GM23338 (cell line): ENCODE data around the gene PARVG. TPM values are rescaled to one million over a fixed set of nuclear protein-coding genes. Genes with fewer than 3 reads are reported as not detected.

Experiments
- ATAC-seq: fragments of 200-7000 bp; cut with Tn5 transposase; 3 replicates; pipeline ENCODE4 v1.9.1; 2020
- DNase-seq: peaks from one replicate; pipeline ENCODE4 v3.0.0-alpha.2; 2015; ENCODE audit warnings: low spot score
- H2AFZ ChIP-seq: fragments of 200-600 bp; sonication (generic); 2 replicates; pipeline ENCODE4 v1.8.0; 2016; ENCODE audit warnings: antibody characterized with exemption, mild to moderate bottlenecking, moderate library complexity
- H3F3A ChIP-seq: fragments of 200-600 bp; sonication (generic); replicated peaks from 2 replicates; pipeline ENCODE4 v1.8.0; 2017; ENCODE audit warnings: antibody characterized with exemption, mixed run types, low read depth
- H3K27ac ChIP-seq: fragments of 200-600 bp; sonication (generic); 2 replicates; pipeline ENCODE4 v1.6.1; 2016; ENCODE audit warnings: low read depth
- H3K27me3 ChIP-seq: fragments of 200-600 bp; sonication (generic); 2 replicates; pipeline ENCODE4 v1.8.0; 2016; ENCODE audit warnings: mild to moderate bottlenecking, mixed run types, moderate library complexity; ENCODE audit not compliant: insufficient read depth
- H3K36me3 ChIP-seq: fragments of 200-600 bp; sonication (generic); 2 replicates; pipeline ENCODE4 v1.8.0; 2016; ENCODE audit warnings: mild to moderate bottlenecking; ENCODE audit not compliant: insufficient read depth
- H3K4me1 ChIP-seq: fragments of 200-600 bp; sonication (generic); 2 replicates; pipeline ENCODE4 v1.8.0; 2016; ENCODE audit warnings: mild to moderate bottlenecking, moderate library complexity; ENCODE audit not compliant: insufficient read depth
- H3K4me2 ChIP-seq: fragments of 200-600 bp; sonication (generic); 2 replicates; pipeline ENCODE4 v1.7.1; 2017; ENCODE audit warnings: mixed run types
- H3K4me3 ChIP-seq: fragments of 200-600 bp; sonication (generic); 2 replicates; pipeline ENCODE4 v1.6.1; 2016; ENCODE audit warnings: mixed run types
- H3K79me2 ChIP-seq: fragments of 200-600 bp; sonication (generic); replicated peaks from 2 replicates; pipeline ENCODE4 v1.8.0; 2017; ENCODE audit warnings: mild to moderate bottlenecking; ENCODE audit not compliant: insufficient read depth
- H3K9me2 ChIP-seq: fragments of 200-600 bp; sonication (generic); 2 replicates; pipeline ENCODE4 v1.8.0; 2017; ENCODE audit not compliant: insufficient read depth
- H4K20me1 ChIP-seq: fragments of 200-600 bp; sonication (generic); replicated peaks from 2 replicates; pipeline ENCODE4 v1.8.0; 2017; ENCODE audit warnings: mild to moderate bottlenecking; ENCODE audit not compliant: insufficient read depth
- H3K27ac Mint-ChIP-seq: 2 replicates; pipeline ENCODE4 v1.8.0; 2020; ENCODE audit warnings: inconsistent platforms, mild to moderate bottlenecking, moderate library complexity, mixed read lengths
- H3K27me3 Mint-ChIP-seq: 3 replicates; pipeline ENCODE4 v1.8.0; 2022; ENCODE audit warnings: low read depth, mild to moderate bottlenecking, moderate library complexity, mixed read lengths, inconsistent platforms; ENCODE audit not compliant: insufficient read depth, poor library complexity
- H3K36me3 Mint-ChIP-seq: 3 replicates; pipeline ENCODE4 v1.8.0; 2021; ENCODE audit warnings: low read depth, mild to moderate bottlenecking, inconsistent platforms, moderate library complexity, mixed read lengths
- H3K4me1 Mint-ChIP-seq: 3 replicates; pipeline ENCODE4 v1.8.0; 2020; ENCODE audit warnings: mild to moderate bottlenecking, inconsistent platforms, mixed read lengths
- H3K4me3 Mint-ChIP-seq: 3 replicates; pipeline ENCODE4 v1.8.0; 2021; ENCODE audit warnings: moderate library complexity, mild to moderate bottlenecking, inconsistent platforms, mixed read lengths
- H3K9me3 Mint-ChIP-seq: 3 replicates; pipeline ENCODE4 v1.8.0; 2020; ENCODE audit warnings: moderate library complexity, mild to moderate bottlenecking, inconsistent platforms, mixed read lengths
- CREB1 ChIP-seq: fragments of 250-450 bp; sonication (Bioruptor Pico); IDR thresholded peaks from 2 replicates; pipeline ENCODE4 v1.5.0; 2020; ENCODE audit warnings: low read depth, mild to moderate bottlenecking, moderate library complexity
- ETS1 ChIP-seq: IDR thresholded peaks from 2 replicates; pipeline ENCODE4 v1.6.1; 2016; ENCODE audit warnings: antibody characterized with exemption
- EZH2phosphoT487 ChIP-seq: fragments of 200-600 bp; sonication (generic); IDR thresholded peaks from one replicate; pipeline ENCODE4 v1.8.1; 2018; ENCODE audit warnings: antibody characterized with exemption; ENCODE audit not compliant: unreplicated experiment
- NANOG ChIP-seq: IDR thresholded peaks from 2 replicates; pipeline ENCODE4 v1.6.1; 2016; ENCODE audit warnings: antibody characterized with exemption, borderline replicate concordance
- POLR2AphosphoS5 ChIP-seq: IDR thresholded peaks from 2 replicates; pipeline ENCODE4 v1.6.1; 2016; ENCODE audit warnings: antibody characterized with exemption, low read depth
- REST ChIP-seq: IDR thresholded peaks from one replicate; pipeline ENCODE4 v1.6.1; 2018; ENCODE audit warnings: antibody characterized with exemption; ENCODE audit not compliant: unreplicated experiment
- STAT1 ChIP-seq: IDR thresholded peaks from one replicate; pipeline ENCODE4 v1.6.1; 2016; ENCODE audit warnings: antibody characterized with exemption; ENCODE audit not compliant: unreplicated experiment
- ZNF114 ChIP-seq: fragments of 250-450 bp; sonication (Bioruptor Pico); IDR thresholded peaks from 2 replicates; pipeline ENCODE4 v1.5.0; 2020; ENCODE audit warnings: mild to moderate bottlenecking, moderate library complexity
- ZNF331 ChIP-seq: fragments of 250-450 bp; sonication (Bioruptor Pico); IDR thresholded peaks from 2 replicates; pipeline ENCODE4 v1.5.0; 2020; ENCODE audit warnings: low read depth, mild to moderate bottlenecking, moderate library complexity
- polyA plus RNA-seq: library from polyadenylated mRNA; unstranded; fragments of >200 nt; fragmentation: Nextera tagmentation; extraction: Ambion mirVana; gene quantifications from 2 replicates; pipeline ENCODE4 v1.2.1, GENCODE V29; 2016
- total RNA-seq: library from RNA; depleted of rRNA; stranded (reverse); fragments of >200 nt; shearing (Covaris generic); gene quantifications from 2 replicates; pipeline ENCODE4 v1.2.3, GENCODE V29; 2014
- TF ChIP-seq, protein P1 (sequence below), 2 experiments: fragments of 200-600 bp in 1 of 2; sonication (generic) in 1 of 2; conservative IDR thresholded peaks; 2 replicates each; pipeline versions ENCODE4 v1.5.1 to v1.6.1; 2016 to 2017; ENCODE audit warnings: antibody characterized with exemption in 2 of 2, low read depth in 2 of 2, mild to moderate bottlenecking in 2 of 2, moderate library complexity in 1 of 2

Gene PARVG
- total and polyA plus RNA-seq, 2 experiments from 2014 or later: 0.14 to 0.31 TPM

DNA sequence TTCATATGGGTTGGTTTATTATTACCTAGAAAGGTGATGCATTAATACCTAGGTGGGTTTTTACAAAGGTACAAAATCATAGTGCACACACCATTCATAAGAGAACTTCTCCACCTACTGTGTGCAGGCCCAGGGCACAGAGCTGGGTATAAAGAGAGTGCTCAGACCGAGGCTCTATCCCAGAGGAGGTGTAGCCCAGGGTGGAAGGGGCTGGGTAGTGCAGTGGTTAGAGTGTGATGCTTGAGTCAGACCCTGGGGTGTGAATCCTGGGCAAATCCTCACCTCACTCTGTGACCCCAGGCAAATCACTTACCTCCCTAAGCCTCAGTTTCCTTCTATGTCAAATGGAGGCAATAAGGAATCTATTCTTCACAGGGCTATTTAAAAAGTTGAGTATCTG, 32.2 kb downstream of the PARVG start (continued):
- no peak for TF ChIP-seq CREB1 (CRISPR knock-in tag)
- TF ChIP-seq, protein P1, sequence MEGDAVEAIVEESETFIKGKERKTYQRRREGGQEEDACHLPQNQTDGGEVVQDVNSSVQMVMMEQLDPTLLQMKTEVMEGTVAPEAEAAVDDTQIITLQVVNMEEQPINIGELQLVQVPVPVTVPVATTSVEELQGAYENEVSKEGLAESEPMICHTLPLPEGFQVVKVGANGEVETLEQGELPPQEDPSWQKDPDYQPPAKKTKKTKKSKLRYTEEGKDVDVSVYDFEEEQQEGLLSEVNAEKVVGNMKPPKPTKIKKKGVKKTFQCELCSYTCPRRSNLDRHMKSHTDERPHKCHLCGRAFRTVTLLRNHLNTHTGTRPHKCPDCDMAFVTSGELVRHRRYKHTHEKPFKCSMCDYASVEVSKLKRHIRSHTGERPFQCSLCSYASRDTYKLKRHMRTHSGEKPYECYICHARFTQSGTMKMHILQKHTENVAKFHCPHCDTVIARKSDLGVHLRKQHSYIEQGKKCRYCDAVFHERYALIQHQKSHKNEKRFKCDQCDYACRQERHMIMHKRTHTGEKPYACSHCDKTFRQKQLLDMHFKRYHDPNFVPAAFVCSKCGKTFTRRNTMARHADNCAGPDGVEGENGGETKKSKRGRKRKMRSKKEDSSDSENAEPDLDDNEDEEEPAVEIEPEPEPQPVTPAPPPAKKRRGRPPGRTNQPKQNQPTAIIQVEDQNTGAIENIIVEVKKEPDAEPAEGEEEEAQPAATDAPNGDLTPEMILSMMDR (conservative IDR thresholded peaks at IDR 0.05; ENCODE audit: low read depth in 2 of 2): no peak

GRCh38 chr22:44213489-44214043, 32.8 kb downstream of the PARVG start:
- Mint-ChIP-seq H3K27ac (no peak overlapping the region), H3K27me3 (peaks cover 2% of the 10 kb centered on the region), H3K4me1 (no peaks in the 10 kb centered on the region), H3K36me3 (no peaks in the 10 kb centered on the region), H3K4me3 (no peak overlapping the region), H3K9me3 (peaks cover 5% of the 10 kb centered on the region; the same call in 2 of the 3 replicates)
- no peaks in the 10 kb centered on the region; the same call in 1 of the 2 replicates for H3K9me2 ChIP-seq
- H3F3A ChIP-seq: no peaks in the 10 kb centered on the region
- H3K4me3 ChIP-seq: no peak overlapping the region
- H2AFZ ChIP-seq: no peak overlapping the region
- H4K20me1 ChIP-seq: no peaks in the 10 kb centered on the region
- DNase-seq (no peak), ATAC-seq (no peak)
- no peaks in the 10 kb centered on the region for H3K4me1 ChIP-seq
- no peak overlapping the region for H3K4me2 ChIP-seq
- H3K36me3 ChIP-seq: no peaks in the 10 kb centered on the region
- no peaks in the 10 kb centered on the region for H3K79me2 ChIP-seq
- no peaks in the 10 kb centered on the region for H3K27me3 ChIP-seq
- no peak overlapping the region for H3K27ac ChIP-seq
- no peak for TF ChIP-seq STAT1
- no peak for TF ChIP-seq ZNF114 (CRISPR knock-in tag)
- TF ChIP-seq EZH2phosphoT487: no peak
- TF ChIP-seq REST: no peak
- no peak for TF ChIP-seq ETS1
- no peak for TF ChIP-seq NANOG
- TF ChIP-seq, protein P1 (conservative IDR thresholded peaks at IDR 0.05; ENCODE audit: low read depth in 2 of 2): no peak
- TF ChIP-seq POLR2AphosphoS5: no peak
- no peak for TF ChIP-seq ZNF331 (CRISPR knock-in tag)
